Astrocyte of the spinal cord (primary cell): ENCODE measurements around the gene UBE2M.
A peak's percentile ranks its signal among the peaks of the same experiment; 100 is the strongest.

Experiments
- DNase-seq: peaks from one replicate; pipeline ENCODE4 v3.0.0; 2011; ENCODE audit warnings: low read depth, low spot score
- H3K4me3 ChIP-seq: 2 replicates; pipeline ENCODE4 v1.5.1; 2011; ENCODE audit warnings: low read depth, mild to moderate bottlenecking, low read length, moderate library complexity
- in situ Hi-C: cut with HindIII; loops from 2 replicates; pipeline ENCODE4 v1.10.0; 2017; ENCODE audit warnings: low sequenced_read_pairs
- TF ChIP-seq, protein P1 (sequence below): IDR thresholded peaks from 2 replicates; pipeline ENCODE4 v1.5.1; 2012; ENCODE audit warnings: low read depth, mild to moderate bottlenecking, low read length, inconsistent platforms

UBE2M gene

DNA sequence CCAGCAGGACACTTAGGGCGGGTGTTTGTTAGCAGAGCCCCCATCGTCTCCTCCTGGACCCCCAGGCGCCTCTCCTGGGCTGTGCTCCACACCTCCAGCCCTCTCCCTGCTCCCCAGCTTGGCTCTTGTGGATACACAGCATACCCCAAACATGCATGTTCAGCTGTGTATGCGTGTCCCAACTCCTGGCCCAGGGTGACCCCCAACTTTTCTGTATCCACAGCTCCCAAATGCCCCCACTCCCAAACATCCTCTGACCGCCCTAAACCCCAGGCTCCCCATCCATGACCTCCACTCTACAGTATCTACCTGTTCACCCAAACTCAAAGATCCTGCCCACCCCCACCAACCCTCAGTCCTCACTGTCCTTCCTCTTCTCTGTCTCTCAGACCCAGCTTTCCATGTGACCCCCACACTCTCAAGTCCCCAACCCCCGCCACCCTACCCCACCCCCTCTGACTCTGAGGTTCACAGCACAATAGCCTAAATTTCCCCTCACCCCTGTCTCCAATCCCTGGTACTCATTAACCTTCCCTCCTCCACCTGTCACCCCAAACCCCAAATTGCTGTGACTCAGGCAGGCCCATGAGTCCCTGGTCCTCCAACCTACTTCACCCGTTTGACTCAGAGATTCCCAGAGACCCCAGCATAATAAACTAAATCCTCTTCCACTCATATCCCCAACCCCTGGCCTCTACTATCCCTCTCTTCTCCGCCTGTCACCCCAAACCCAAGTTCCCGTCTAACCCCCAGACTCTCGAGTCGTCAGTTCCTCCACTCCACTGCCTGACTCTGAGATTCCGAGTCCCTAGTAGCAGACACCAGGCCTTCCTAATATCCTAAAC, 968 bp downstream of the UBE2M start:
- DNase-seq = no peak
- in situ Hi-C loops = no loop called here
- peak overlapping the region; percentile 100 for H3K4me3 ChIP-seq
- TF ChIP-seq, protein P1, sequence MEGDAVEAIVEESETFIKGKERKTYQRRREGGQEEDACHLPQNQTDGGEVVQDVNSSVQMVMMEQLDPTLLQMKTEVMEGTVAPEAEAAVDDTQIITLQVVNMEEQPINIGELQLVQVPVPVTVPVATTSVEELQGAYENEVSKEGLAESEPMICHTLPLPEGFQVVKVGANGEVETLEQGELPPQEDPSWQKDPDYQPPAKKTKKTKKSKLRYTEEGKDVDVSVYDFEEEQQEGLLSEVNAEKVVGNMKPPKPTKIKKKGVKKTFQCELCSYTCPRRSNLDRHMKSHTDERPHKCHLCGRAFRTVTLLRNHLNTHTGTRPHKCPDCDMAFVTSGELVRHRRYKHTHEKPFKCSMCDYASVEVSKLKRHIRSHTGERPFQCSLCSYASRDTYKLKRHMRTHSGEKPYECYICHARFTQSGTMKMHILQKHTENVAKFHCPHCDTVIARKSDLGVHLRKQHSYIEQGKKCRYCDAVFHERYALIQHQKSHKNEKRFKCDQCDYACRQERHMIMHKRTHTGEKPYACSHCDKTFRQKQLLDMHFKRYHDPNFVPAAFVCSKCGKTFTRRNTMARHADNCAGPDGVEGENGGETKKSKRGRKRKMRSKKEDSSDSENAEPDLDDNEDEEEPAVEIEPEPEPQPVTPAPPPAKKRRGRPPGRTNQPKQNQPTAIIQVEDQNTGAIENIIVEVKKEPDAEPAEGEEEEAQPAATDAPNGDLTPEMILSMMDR = no peak

DNA sequence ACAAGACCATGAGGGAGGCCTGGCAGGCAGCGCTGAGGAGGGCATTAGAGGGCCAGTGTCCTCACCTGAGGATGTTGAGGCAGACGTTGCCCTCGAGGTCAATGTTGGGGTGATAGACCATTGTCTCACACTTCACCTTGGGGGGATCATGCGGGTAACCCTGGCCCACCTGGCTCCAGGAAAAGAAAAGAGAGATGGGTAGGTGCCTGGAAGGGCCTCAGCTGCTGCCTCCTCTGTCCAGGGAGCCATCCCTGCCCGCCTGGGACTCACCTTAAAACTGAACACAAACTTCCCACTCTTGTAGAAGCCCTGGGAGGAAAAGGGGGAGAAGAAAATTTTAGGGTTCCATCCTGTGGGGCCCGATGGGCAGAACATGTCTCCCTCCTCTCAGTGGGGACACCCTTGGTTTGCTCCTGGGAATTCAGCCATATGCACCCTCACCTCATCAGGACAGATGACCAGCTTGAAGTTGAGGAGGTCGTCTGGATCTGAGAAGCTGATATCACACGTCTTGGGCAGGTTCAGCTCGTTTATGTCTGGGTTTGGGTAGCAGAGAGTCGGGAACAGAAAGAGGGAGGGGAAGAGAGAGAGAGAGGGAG, 1.7 kb downstream of the UBE2M start:
- H3K4me3 ChIP-seq = peak overlapping the region; percentile 100
- TF ChIP-seq, protein P1 = no peak
- DNase-seq = no peak
- in situ Hi-C loops = no loop called here

DNA sequence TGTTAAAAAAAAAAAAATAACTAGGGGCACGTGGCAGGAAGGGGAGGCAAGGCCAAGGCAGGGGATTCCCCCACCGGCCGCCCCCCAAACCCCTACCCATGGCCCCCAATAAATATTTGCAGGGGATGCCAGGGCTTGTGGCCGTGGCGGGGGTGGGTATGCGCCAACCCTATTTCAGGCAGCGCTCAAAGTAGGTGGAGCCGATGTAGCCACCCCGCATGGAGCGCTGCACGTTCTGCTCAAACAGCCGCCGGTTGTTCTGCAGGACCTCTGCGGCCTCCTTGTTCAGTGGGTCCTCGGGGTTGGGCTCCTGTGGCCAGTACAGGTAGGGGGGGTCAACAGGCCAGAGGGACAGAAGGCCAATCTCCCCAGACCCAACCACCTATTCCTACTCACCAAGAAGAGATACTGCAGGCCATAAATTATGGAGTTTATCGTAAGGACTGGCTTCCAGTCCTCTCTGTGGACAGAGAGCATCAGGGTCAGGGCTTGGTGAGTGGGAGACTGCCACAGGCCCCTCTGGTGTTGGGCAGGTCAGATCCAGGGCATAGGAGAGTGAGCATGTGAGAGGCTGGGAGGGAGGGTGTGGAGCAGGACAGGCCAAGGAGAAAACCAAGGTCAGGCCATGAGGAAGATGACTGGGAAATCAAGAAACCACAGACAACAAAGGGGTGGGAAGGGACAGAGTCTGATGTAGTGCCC, 2.3 kb downstream of the UBE2M start:
- in situ Hi-C loops = no loop called here
- no peak for DNase-seq
- no peak overlapping the region for H3K4me3 ChIP-seq
- TF ChIP-seq, protein P1 = no peak

DNA sequence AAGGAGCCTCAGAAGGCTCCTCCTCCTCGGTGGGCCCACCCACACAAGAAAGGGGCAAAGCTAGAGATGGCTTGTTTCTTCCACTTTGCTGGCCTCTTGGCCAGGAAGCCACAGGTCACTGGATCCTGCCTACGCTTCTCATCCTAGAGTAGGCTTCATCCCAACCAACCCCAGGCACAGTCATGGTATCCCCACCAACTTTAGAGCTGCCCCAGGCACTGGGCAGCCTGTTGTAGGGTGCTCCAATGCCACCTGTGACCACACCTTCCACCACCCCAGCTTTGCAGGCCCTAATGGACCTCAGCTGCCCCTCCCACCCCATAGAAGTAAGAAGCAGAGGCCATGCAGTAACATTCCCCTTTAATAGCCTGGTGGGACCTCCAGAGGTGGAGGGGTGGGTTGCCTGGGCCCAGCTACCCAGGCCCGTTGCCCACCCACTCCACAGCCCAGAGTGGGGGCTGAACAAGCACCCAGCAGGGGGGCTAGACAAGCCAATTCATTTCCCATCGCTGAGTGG, 3.0 kb downstream of the UBE2M start:
- in situ Hi-C loops = no loop called here
- DNase-seq = no peak
- peak overlapping the region; percentile 72 for H3K4me3 ChIP-seq
- TF ChIP-seq, protein P1 = no peak

DNA sequence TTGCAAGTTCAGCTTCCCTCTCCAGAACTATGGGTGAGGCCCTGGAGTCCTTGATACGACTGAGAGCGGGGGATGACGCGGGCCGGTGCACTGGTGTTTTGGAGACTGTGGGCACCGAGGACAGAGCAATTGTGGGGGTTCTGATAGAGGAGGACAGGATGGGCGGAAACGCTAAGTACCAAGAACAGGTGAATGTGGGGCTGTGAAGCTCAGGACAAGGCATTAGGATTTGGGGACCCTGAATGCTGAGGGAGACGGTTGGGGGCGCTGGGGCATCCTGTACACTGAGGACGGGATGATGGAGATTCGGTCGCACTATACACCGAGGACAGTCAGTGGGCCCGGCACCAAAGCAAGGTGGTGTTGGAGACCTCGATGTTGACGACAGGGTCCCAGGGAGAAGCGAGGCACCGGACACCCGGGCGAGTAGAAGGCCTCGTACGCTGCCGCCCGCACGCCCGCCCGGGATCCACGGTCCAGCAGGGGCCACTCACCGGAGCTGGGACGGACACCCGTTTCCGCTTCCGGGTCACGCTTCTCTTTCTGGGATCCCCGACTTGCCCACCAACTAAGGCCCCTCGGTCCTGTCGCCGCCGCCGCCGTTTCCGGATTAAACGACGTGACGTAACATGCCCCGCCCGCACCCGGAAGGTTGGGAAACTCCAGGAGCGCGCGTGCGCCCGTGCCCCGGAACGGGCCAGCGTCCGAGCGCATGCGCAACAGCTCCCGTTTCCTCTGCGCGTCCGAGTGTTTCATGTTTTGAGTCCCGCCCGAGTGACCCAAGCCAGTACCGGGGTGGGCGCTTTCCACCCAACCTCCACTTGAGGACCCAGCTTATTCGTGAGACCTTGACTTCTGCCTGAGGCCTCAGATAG, 3.7 kb downstream of the UBE2M start, which contains the start of gene CHMP2A:
TSS of gene CHMP2A (minus strand) at position 612 of the 875 bp plus-strand sequence. CDS start 893 bp downstream, outside the sequence.
- in situ Hi-C loops = no loop called here

More for the DNA sequence above, 3.7 kb downstream of the UBE2M start, which contains the start of gene CHMP2A:
- TF ChIP-seq, protein P1 = no peak
- H3K4me3 ChIP-seq = peak within 1 kb of the TSS; percentile 72
- peak; percentile 98 for DNase-seq
